Fibroblast of villous mesenchyme (primary cell): ENCODE measurements around the gene FMNL3. TPM values are rescaled to one million over a fixed set of nuclear protein-coding genes. Genes with fewer than 3 reads are reported as not detected.

Source experiments
- DNase-seq: peaks from one replicate; pipeline ENCODE4 v3.0.0-alpha.2; 2010; ENCODE audit warnings: low read depth
- H3K4me3 ChIP-seq: 2 replicates; pipeline ENCODE4 v1.5.1; 2011; ENCODE audit warnings: low read depth, mild to moderate bottlenecking, low read length
- small RNA-seq: library from RNA; depleted of rRNA; stranded (forward); fragments of <200 nt; gene quantifications from one replicate; pipeline ENCODE3, GENCODE V24; 2012
- total RNA-seq: library from RNA; depleted of rRNA; stranded (reverse); fragments of >200 nt; gene quantifications from 2 replicates; pipeline ENCODE4 v1.2.3, GENCODE V29; 2012
- TF ChIP-seq, protein P1 (sequence below): IDR thresholded peaks from 2 replicates; pipeline ENCODE4 v1.5.1; 2012; ENCODE audit warnings: low read depth, mild to moderate bottlenecking, low read length; ENCODE audit not compliant: insufficient read depth

The FMNL3 gene
- total RNA-seq, 1 donor = 22.5 TPM

DNA sequence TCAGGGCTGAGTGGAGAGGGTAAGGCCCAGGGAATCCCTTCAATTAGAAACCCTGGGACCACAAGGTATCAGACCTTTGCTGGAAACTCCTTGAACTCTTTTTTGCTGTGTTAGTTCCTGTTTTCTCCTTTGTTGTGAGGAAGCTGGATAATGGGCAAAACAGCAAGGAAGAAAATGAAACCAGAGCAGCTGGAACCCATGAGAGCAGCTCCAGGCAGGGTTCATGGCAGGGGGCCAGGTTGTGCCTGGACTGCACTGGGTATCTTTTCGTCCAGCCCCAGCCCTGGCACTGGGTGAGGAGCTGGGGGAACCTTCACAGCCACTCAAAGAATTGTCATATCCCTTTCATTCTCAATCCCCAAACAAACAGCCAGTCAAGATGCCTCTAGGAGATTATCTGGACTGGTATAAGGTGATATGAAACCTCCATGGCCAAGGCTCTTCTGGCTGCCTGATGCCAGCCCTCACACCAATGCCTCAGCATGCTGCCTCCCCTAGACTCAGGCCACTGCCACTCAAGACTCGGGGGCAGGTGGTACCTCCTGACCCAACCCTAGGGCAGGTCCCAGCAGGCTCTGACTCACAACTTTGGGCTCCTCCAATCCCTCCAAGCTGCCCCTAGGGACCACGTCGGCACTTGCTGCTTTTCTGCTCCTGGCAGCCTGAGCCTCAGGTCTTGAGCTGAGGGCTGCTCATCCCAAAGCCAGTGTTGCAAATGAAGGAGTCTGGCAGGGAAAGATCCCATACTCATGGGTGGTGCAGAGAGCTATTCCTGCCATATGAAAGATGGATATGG is 118.3 kb downstream of the FMNL3 start:
- no peak for DNase-seq

GRCh38 chr12:49588281-49588680 is 118.9 kb downstream of the FMNL3 start:
- no peak overlapping the region for H3K4me3 ChIP-seq
- TF ChIP-seq, protein P1, sequence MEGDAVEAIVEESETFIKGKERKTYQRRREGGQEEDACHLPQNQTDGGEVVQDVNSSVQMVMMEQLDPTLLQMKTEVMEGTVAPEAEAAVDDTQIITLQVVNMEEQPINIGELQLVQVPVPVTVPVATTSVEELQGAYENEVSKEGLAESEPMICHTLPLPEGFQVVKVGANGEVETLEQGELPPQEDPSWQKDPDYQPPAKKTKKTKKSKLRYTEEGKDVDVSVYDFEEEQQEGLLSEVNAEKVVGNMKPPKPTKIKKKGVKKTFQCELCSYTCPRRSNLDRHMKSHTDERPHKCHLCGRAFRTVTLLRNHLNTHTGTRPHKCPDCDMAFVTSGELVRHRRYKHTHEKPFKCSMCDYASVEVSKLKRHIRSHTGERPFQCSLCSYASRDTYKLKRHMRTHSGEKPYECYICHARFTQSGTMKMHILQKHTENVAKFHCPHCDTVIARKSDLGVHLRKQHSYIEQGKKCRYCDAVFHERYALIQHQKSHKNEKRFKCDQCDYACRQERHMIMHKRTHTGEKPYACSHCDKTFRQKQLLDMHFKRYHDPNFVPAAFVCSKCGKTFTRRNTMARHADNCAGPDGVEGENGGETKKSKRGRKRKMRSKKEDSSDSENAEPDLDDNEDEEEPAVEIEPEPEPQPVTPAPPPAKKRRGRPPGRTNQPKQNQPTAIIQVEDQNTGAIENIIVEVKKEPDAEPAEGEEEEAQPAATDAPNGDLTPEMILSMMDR = no peak
- no peak for DNase-seq

More for the DNA sequence above, 118.3 kb downstream of the FMNL3 start:
- H3K4me3 ChIP-seq = no peak overlapping the region
- TF ChIP-seq, protein P1 = no peak

DNA sequence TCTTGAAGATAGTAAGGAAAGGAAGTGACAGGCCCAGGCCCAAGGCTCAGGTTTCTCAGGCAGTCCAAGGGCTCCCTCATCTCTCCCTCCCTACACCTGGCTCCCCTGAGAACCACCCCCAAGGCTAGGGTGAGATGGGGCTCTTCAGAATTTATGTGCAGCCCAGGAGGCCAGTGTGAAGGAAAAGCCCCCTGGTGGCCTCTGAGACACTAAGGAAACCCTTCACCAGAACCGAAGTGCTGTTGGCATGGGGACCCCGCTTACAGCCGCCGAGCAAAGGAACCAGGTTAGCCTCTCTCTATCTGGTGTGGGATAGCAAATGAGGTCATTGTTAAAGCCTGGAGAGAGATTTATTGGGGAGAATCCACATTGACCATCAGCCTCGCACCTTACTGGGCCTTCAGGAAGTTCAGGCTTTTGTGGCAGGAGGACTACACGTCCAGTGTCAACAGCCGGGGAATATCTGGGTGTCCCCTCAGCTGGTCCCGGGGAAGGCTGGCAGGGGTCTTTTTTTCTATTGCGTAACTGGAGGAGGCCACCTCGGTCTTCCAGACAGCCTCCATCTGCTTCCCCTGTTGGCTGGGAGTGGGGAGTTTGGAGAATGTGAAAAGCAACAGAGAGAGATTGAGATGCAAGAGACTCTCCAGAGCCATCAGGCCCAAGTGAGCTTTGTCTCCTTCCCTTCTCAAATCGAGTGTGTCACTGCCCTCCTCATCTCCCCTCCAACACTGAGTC is 119.9 kb downstream of the FMNL3 start:
- DNase-seq = no peak
- TF ChIP-seq, protein P1 = no peak
- H3K4me3 ChIP-seq = no peak overlapping the region

Small RNA genes lying within 50 kb of the gene (small RNA-seq; reads per million reads assigned to genes)
- not detected for gene AC020612.2
- not detected for gene HIGD1AP9
- gene POLR2KP1 = not detected
- not detected for gene RNU6-834P

Other genes starting within 250 kb of the FMNL3 start
- gene KCNH3, start 168.4 kb downstream of the FMNL3 start, total RNA-seq = under 0.01 TPM in 2 replicates
- gene MCRS1, start 139.3 kb downstream of the FMNL3 start, total RNA-seq = 47.5 and 61.5 TPM in 2 replicates
- gene FAM186B, start 101.8 kb downstream of the FMNL3 start, total RNA-seq = under 0.01 TPM in 2 replicates
- gene PRPF40B, start 83.8 kb downstream of the FMNL3 start, total RNA-seq = 8.2 and 11.3 TPM in 2 replicates
- 377 and 506 TPM in 2 replicates for gene TMBIM6, start 34.2 kb upstream of the FMNL3 start, total RNA-seq
- gene NCKAP5L, start 121.0 kb upstream of the FMNL3 start, total RNA-seq = 30.9 and 34.1 TPM in 2 replicates
- gene BCDIN3D, start 135.7 kb upstream of the FMNL3 start, total RNA-seq = 2.9 and 3.5 TPM in 2 replicates
- 3.0 and 3.9 TPM in 2 replicates for gene FAIM2, start 196.5 kb upstream of the FMNL3 start, total RNA-seq
- not detected in 2 replicates for gene AQP2, start 243.3 kb upstream of the FMNL3 start, total RNA-seq